Panc1 (cell line): Measurements from ENCODE around the gene FAM180B.
"Not testable (repeated sequence)": the region's sequence is repeated elsewhere in the genome, so short reads cannot be mapped to it uniquely, and the experiment has no call there.

Experiments used
- POLR2AphosphoS5 ChIP-seq: IDR thresholded peaks from 2 replicates; pipeline ENCODE4 v1.6.1; 2012; ENCODE audit warnings: mild to moderate bottlenecking, low read depth, low read length, moderate library complexity
- SIN3A ChIP-seq: IDR thresholded peaks from 2 replicates; pipeline ENCODE4 v1.6.1; 2012; ENCODE audit warnings: low read depth, mild to moderate bottlenecking, low read length, moderate library complexity, borderline replicate concordance; ENCODE audit not compliant: insufficient read depth
- TCF7L2 ChIP-seq: IDR thresholded peaks from 2 replicates; pipeline ENCODE4 v1.6.1; 2011; ENCODE audit warnings: mild to moderate bottlenecking, low read depth, low read length, inconsistent platforms
- TF ChIP-seq, protein P1 (sequence below), 2 experiments: IDR thresholded peaks; 2 replicates each; pipeline ENCODE4 v1.6.1; 2011 to 2012; ENCODE audit warnings: low read depth in 2 of 2, control low read depth in 1 of 2, low read length in 1 of 2, mild to moderate bottlenecking in 1 of 2, moderate library complexity in 1 of 2; ENCODE audit not compliant: insufficient read depth in 1 of 2
- TF ChIP-seq, protein P2 (sequence below): fragments of 450-650 bp; IDR thresholded peaks from 2 replicates; pipeline ENCODE4 v1.5.1; 2017; ENCODE audit warnings: mild to moderate bottlenecking

DNA sequence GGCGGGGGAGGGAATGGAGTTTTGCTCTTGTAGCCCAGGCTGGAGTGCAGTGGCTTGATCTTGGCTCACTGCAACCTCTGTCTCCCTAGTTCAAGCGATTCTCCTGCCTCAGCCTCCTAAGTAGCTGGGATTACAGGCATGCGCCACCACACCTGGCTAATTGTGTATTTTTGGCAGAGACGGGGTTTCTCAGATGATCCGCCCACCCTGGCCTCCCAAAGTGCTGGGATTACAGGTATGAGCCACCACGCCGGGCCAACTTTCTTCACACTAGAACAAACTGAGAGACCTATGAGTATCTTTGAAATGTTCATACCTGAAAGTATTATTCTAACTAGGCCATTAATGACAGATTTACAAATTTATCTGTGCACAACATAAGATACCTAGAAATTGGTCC, 40.2 kb upstream of the FAM180B start:
- TF ChIP-seq, protein P1, sequence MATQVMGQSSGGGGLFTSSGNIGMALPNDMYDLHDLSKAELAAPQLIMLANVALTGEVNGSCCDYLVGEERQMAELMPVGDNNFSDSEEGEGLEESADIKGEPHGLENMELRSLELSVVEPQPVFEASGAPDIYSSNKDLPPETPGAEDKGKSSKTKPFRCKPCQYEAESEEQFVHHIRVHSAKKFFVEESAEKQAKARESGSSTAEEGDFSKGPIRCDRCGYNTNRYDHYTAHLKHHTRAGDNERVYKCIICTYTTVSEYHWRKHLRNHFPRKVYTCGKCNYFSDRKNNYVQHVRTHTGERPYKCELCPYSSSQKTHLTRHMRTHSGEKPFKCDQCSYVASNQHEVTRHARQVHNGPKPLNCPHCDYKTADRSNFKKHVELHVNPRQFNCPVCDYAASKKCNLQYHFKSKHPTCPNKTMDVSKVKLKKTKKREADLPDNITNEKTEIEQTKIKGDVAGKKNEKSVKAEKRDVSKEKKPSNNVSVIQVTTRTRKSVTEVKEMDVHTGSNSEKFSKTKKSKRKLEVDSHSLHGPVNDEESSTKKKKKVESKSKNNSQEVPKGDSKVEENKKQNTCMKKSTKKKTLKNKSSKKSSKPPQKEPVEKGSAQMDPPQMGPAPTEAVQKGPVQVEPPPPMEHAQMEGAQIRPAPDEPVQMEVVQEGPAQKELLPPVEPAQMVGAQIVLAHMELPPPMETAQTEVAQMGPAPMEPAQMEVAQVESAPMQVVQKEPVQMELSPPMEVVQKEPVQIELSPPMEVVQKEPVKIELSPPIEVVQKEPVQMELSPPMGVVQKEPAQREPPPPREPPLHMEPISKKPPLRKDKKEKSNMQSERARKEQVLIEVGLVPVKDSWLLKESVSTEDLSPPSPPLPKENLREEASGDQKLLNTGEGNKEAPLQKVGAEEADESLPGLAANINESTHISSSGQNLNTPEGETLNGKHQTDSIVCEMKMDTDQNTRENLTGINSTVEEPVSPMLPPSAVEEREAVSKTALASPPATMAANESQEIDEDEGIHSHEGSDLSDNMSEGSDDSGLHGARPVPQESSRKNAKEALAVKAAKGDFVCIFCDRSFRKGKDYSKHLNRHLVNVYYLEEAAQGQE (IDR thresholded peaks at IDR 0.05; ENCODE audit: insufficient read depth in 1 of 2, low read depth in 2 of 2, low read length in 1 of 2): not testable (repeated sequence)
- TF ChIP-seq, protein P2, sequence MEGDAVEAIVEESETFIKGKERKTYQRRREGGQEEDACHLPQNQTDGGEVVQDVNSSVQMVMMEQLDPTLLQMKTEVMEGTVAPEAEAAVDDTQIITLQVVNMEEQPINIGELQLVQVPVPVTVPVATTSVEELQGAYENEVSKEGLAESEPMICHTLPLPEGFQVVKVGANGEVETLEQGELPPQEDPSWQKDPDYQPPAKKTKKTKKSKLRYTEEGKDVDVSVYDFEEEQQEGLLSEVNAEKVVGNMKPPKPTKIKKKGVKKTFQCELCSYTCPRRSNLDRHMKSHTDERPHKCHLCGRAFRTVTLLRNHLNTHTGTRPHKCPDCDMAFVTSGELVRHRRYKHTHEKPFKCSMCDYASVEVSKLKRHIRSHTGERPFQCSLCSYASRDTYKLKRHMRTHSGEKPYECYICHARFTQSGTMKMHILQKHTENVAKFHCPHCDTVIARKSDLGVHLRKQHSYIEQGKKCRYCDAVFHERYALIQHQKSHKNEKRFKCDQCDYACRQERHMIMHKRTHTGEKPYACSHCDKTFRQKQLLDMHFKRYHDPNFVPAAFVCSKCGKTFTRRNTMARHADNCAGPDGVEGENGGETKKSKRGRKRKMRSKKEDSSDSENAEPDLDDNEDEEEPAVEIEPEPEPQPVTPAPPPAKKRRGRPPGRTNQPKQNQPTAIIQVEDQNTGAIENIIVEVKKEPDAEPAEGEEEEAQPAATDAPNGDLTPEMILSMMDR: not testable (repeated sequence)
- not testable (repeated sequence) for TF ChIP-seq POLR2AphosphoS5, SIN3A, TCF7L2
